GM13976 (cell line): ENCODE data around the gene SIGLEC9.

Experiments
- DNase-seq: peaks from one replicate; pipeline ENCODE4 v3.0.0; 2012; ENCODE audit warnings: low spot score
- in situ Hi-C: fragments of 300-500 bp; cut with MboI; formaldehyde crosslinking; loops from one replicate; pipeline ENCODE4 v1.12.0; 2022; ENCODE audit warnings: low sequenced_read_pairs, mixed read lengths, inconsistent platforms; ENCODE audit not compliant: unreplicated experiment
- TF ChIP-seq, protein P1 (sequence below): IDR thresholded peaks from 2 replicates; pipeline ENCODE4 v1.5.1; 2012; ENCODE audit warnings: borderline replicate concordance, mild to moderate bottlenecking; ENCODE audit not compliant: insufficient read depth; ENCODE audit errors: extremely low read depth, missing control alignments, control extremely low read depth

Gene SIGLEC9

DNA sequence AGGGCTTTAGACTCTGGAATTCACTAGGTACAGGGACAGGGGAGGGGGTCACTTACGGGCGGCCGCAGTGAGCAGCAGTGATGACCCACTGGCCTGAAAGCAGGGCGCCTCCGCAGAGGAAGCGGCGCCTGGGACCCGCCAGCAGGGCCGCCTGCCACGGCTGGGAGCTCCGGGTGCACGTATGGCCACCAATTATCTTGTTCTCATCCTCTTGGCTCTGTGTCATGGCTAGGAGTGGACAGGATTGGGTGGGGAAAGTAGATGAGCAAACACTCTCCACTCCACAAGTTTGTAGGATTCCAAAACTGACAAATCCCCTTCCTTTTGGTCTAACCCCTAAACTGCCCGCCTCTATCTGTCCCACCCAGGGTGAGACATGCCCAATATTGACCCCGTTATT lies 43.2 kb upstream of the SIGLEC9 start:
- in situ Hi-C loops = no loop called here
- no peak for DNase-seq
- TF ChIP-seq, protein P1, sequence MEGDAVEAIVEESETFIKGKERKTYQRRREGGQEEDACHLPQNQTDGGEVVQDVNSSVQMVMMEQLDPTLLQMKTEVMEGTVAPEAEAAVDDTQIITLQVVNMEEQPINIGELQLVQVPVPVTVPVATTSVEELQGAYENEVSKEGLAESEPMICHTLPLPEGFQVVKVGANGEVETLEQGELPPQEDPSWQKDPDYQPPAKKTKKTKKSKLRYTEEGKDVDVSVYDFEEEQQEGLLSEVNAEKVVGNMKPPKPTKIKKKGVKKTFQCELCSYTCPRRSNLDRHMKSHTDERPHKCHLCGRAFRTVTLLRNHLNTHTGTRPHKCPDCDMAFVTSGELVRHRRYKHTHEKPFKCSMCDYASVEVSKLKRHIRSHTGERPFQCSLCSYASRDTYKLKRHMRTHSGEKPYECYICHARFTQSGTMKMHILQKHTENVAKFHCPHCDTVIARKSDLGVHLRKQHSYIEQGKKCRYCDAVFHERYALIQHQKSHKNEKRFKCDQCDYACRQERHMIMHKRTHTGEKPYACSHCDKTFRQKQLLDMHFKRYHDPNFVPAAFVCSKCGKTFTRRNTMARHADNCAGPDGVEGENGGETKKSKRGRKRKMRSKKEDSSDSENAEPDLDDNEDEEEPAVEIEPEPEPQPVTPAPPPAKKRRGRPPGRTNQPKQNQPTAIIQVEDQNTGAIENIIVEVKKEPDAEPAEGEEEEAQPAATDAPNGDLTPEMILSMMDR = no peak

DNA sequence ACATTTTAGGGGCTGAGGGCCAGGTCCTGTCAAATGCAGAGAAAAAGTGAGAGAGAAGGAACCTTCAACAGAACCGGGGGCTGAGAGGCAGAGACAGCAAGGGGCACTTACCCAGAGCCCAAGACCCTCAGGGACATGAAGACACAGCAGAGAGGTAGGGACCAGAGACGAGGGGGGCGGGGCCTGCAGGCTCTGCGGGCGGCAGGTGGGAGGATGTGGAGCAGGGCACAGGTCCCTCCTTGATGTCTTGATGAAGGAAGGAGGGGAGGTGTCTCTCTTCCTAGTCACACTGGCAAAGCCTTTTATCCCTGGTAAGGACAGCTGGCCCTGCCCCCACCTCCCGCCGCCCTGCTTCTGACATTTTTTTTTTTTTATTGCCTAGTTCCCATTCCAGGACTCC lies 42.1 kb upstream of the SIGLEC9 start, which contains the start of gene KLK14:
KLK14 (minus strand) TSS at position 277 of the 400 bp plus-strand sequence; CDS start at position 4, 273 bp downstream.
- in situ Hi-C loops = no loop called here
- no peak for DNase-seq
- TF ChIP-seq, protein P1 = no peak

- in situ Hi-C loops = no loop called here
Observed at GRCh38 chr19:51083181-51083580, 41.5 kb upstream of the SIGLEC9 start.

DNA sequence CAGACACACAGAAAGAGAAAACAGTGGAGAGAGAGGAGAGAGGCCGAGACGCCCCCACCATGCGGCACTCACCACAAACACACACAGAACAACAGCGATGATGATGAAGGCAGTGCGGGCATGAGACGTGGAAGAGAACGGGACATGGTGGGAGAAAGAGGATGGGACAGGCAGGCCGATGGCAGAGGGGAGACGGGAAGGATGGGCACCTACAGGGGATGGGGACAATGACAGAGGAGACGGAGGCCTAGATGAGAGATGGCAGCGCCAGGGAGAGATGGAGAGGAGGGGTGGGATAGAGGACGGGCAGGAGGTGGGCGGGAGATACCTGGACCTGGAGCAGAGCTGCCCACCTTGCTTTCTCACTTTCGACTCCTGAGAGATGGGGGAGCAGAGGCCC lies 40.9 kb upstream of the SIGLEC9 start:
- in situ Hi-C loops = no loop called here
- TF ChIP-seq, protein P1 = no peak
- no peak for DNase-seq

More at GRCh38 chr19:51083181-51083580, 41.5 kb upstream of the SIGLEC9 start:
- TF ChIP-seq, protein P1 = no peak
- DNase-seq = no peak

GRCh38 chr19:51084505-51084904 lies 40.2 kb upstream of the SIGLEC9 start:
- TF ChIP-seq, protein P1 = no peak

DNA sequence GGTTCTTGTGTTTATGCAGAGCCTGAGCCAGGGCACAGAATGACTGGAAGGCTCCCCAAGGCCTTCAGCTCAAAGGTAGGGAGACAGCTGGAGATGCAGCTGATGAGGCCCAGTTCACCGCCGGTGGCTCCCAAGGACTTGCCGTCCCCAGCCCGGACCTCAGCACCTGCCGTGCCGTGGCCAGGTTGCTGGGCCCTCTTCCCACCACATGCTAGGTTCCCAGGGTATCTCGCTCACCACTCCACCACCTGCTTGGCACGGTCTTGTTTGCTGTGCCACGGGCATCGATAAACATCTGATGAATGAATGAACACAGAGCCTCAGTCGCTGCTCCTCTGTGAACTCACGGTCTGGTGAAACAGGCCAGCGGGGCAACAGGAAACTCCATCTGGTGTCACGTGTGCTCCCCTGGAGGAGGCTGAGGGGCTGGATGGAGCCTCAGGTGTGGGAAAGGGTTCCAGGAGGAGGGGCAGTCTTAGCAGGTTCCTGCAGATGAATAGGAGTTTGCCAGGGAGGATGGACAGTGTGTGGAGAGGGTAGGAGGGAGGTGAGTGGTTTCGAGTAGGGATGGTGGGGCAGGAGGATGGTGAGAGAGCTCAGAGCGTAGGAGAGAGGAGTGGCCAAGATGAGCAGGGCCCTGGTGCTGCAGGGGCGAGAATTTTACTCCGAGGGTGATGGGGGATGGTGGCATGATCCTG lies 38.4 kb upstream of the SIGLEC9 start:
- in situ Hi-C loops = no loop called here
- DNase-seq = no peak
- TF ChIP-seq, protein P1 = no peak

More at GRCh38 chr19:51084505-51084904, 40.2 kb upstream of the SIGLEC9 start:
- in situ Hi-C loops = no loop called here
- no peak for DNase-seq

DNA sequence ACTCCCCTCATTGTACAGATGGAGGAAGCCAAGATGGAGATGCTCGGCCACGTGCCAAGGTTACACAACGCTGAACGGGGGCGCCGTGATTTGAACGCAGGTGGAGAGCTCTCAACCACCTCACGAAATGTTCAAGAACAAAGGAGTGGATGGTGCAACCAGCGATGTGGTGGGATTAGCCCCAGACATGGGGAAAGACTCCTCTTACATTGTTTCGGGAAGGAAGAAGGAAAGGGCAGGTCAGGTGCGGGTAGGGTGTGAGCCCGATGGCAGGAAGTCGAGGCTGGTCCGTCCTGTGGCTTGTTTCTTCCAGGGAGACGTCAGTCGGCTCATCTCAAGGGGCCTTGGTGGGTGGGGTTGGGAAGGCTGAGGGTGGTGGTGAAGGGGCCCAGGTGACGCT lies 34.9 kb upstream of the SIGLEC9 start:
- in situ Hi-C loops = no loop called here
- TF ChIP-seq, protein P1 = no peak
- no peak for DNase-seq
